Measurements from ENCODE around the gene CFAP20DC. TPM values are rescaled to one million over a fixed set of nuclear protein-coding genes. Genes with fewer than 3 reads are reported as not detected.
"Not testable (repeated sequence)": the region's sequence is repeated elsewhere in the genome, so short reads cannot be mapped to it uniquely, and the experiment has no call there.

Gene CFAP20DC
- total RNA-seq, 2 experiments from 2014 or later = 1.5 to 1.6 TPM

- Mint-ChIP-seq H3K36me3 (ENCODE audit: low read depth) (no peaks in the 10 kb centered on the region), H3K4me3 (no peak overlapping the region), H3K4me1 (ENCODE audit: low read depth) (no peaks in the 10 kb centered on the region), H3K27ac (no peak overlapping the region), H3K9me3 (ENCODE audit: insufficient read depth) (no peaks in the 10 kb centered on the region), H3K27me3 (ENCODE audit: low read depth) (no peaks in the 10 kb centered on the region)
- POLR2A ChIA-PET = no interaction called here
- CTCF ChIA-PET = no interaction called here
- ATAC-seq = no peak
- DNase-seq = no peak
Observed at GRCh38 chr3:58824285-58824684, 225.5 kb downstream of the CFAP20DC start.

GRCh38 chr3:58806551-58807244, 243.1 kb downstream of the CFAP20DC start:
- DNase-seq; H3K4me3 Mint-ChIP-seq; H3K27ac Mint-ChIP-seq; H3K4me1 Mint-ChIP-seq (ENCODE audit: low read depth); H3K27me3 Mint-ChIP-seq (ENCODE audit: low read depth); H3K36me3 Mint-ChIP-seq (ENCODE audit: low read depth); H3K9me3 Mint-ChIP-seq (ENCODE audit: insufficient read depth); POLR2A ChIA-PET; CTCF ChIA-PET; ATAC-seq: not testable (repeated sequence)

- DNase-seq = no peak
- H3K4me1 Mint-ChIP-seq (ENCODE audit: low read depth) = no peaks in the 10 kb centered on the region
- H3K4me3 Mint-ChIP-seq = no peak overlapping the region
- ChIA-PET POLR2A (no interaction called here), CTCF (no interaction called here)
- no peaks in the 10 kb centered on the region for H3K9me3 Mint-ChIP-seq (ENCODE audit: insufficient read depth)
- H3K27me3 Mint-ChIP-seq (ENCODE audit: low read depth) = no peaks in the 10 kb centered on the region
- ATAC-seq = no peak
- H3K36me3 Mint-ChIP-seq (ENCODE audit: low read depth) = no peaks in the 10 kb centered on the region
- H3K27ac Mint-ChIP-seq = no peak overlapping the region
Observed at GRCh38 chr3:58804914-58805313, 244.9 kb downstream of the CFAP20DC start.

- ATAC-seq (no peak), DNase-seq (no peak)
- CTCF ChIA-PET = no interaction called here
- Mint-ChIP-seq H3K27ac (no peak overlapping the region), H3K9me3 (ENCODE audit: insufficient read depth) (no peaks in the 10 kb centered on the region), H3K36me3 (ENCODE audit: low read depth) (no peaks in the 10 kb centered on the region), H3K4me3 (no peak overlapping the region), H3K27me3 (ENCODE audit: low read depth) (no peaks in the 10 kb centered on the region), H3K4me1 (ENCODE audit: low read depth) (no peaks in the 10 kb centered on the region)
- POLR2A ChIA-PET = no interaction called here
Observed at GRCh38 chr3:58801541-58801940, 248.3 kb downstream of the CFAP20DC start.

GRCh38 chr3:58800940-58801339, 248.9 kb downstream of the CFAP20DC start:
- POLR2A ChIA-PET = no interaction called here
- CTCF ChIA-PET = no interaction called here
- Mint-ChIP-seq H3K36me3 (ENCODE audit: low read depth) (no peaks in the 10 kb centered on the region), H3K9me3 (ENCODE audit: insufficient read depth) (no peaks in the 10 kb centered on the region), H3K27me3 (ENCODE audit: low read depth) (no peaks in the 10 kb centered on the region), H3K4me1 (ENCODE audit: low read depth) (no peaks in the 10 kb centered on the region), H3K4me3 (no peak overlapping the region), H3K27ac (no peak overlapping the region)
- ATAC-seq = no peak
- DNase-seq = no peak

- no peaks in the 10 kb centered on the region for H3K4me1 Mint-ChIP-seq (ENCODE audit: low read depth)
Observed at GRCh38 chr3:58800032-58800431, 249.8 kb downstream of the CFAP20DC start.

GRCh38 chr3:58799271-58799670, 250.6 kb downstream of the CFAP20DC start:
- Mint-ChIP-seq H3K27me3 (ENCODE audit: low read depth) (no peaks in the 10 kb centered on the region), H3K27ac (no peak overlapping the region), H3K4me3 (no peak overlapping the region), H3K36me3 (ENCODE audit: low read depth) (no peaks in the 10 kb centered on the region), H3K9me3 (ENCODE audit: insufficient read depth) (no peaks in the 10 kb centered on the region), H3K4me1 (ENCODE audit: low read depth) (no peaks in the 10 kb centered on the region)
- DNase-seq = no peak
- ChIA-PET POLR2A (no interaction called here), CTCF (no interaction called here)
- no peak for ATAC-seq

More at GRCh38 chr3:58800032-58800431, 249.8 kb downstream of the CFAP20DC start:
- ATAC-seq (no peak), DNase-seq (no peak)
- H3K36me3 Mint-ChIP-seq (ENCODE audit: low read depth) = no peaks in the 10 kb centered on the region
- no peak overlapping the region for H3K4me3 Mint-ChIP-seq
- H3K27me3 Mint-ChIP-seq (ENCODE audit: low read depth) = no peaks in the 10 kb centered on the region
- ChIA-PET POLR2A (no interaction called here), CTCF (no interaction called here)
- no peak overlapping the region for H3K27ac Mint-ChIP-seq
- no peaks in the 10 kb centered on the region for H3K9me3 Mint-ChIP-seq (ENCODE audit: insufficient read depth)

GRCh38 chr3:58798312-58798711, 251.5 kb downstream of the CFAP20DC start:
- Mint-ChIP-seq H3K27me3 (ENCODE audit: low read depth) (no peaks in the 10 kb centered on the region), H3K4me1 (ENCODE audit: low read depth) (no peaks in the 10 kb centered on the region), H3K9me3 (ENCODE audit: insufficient read depth) (no peaks in the 10 kb centered on the region), H3K36me3 (ENCODE audit: low read depth) (no peaks in the 10 kb centered on the region), H3K4me3 (no peak overlapping the region), H3K27ac (no peak overlapping the region)
- DNase-seq = no peak
- ChIA-PET CTCF (no interaction called here), POLR2A (no interaction called here)
- ATAC-seq = no peak

- POLR2A ChIA-PET = no interaction called here
- no peaks in the 10 kb centered on the region for H3K4me1 Mint-ChIP-seq (ENCODE audit: low read depth)
Observed at GRCh38 chr3:58794750-58795149, 255.1 kb downstream of the CFAP20DC start.

GRCh38 chr3:58793938-58794337, 255.9 kb downstream of the CFAP20DC start:
- ChIA-PET POLR2A (no interaction called here), CTCF (no interaction called here)
- H3K27ac Mint-ChIP-seq = no peak overlapping the region
- no peaks in the 10 kb centered on the region for H3K4me1 Mint-ChIP-seq (ENCODE audit: low read depth)
- H3K36me3 Mint-ChIP-seq (ENCODE audit: low read depth) = no peaks in the 10 kb centered on the region
- no peak for ATAC-seq
- H3K27me3 Mint-ChIP-seq (ENCODE audit: low read depth) = no peaks in the 10 kb centered on the region
- no peak overlapping the region for H3K4me3 Mint-ChIP-seq
- no peaks in the 10 kb centered on the region for H3K9me3 Mint-ChIP-seq (ENCODE audit: insufficient read depth)
- no peak for DNase-seq

More at GRCh38 chr3:58794750-58795149, 255.1 kb downstream of the CFAP20DC start:
- CTCF ChIA-PET = no interaction called here
- Mint-ChIP-seq H3K36me3 (ENCODE audit: low read depth) (no peaks in the 10 kb centered on the region), H3K27me3 (ENCODE audit: low read depth) (no peaks in the 10 kb centered on the region), H3K27ac (no peak overlapping the region), H3K9me3 (ENCODE audit: insufficient read depth) (no peaks in the 10 kb centered on the region), H3K4me3 (no peak overlapping the region)
- DNase-seq = no peak
- ATAC-seq = no peak

GRCh38 chr3:58792921-58793451, 256.8 kb downstream of the CFAP20DC start:
- Mint-ChIP-seq H3K36me3 (ENCODE audit: low read depth) (no peaks in the 10 kb centered on the region), H3K4me3 (no peak overlapping the region), H3K9me3 (ENCODE audit: insufficient read depth) (no peaks in the 10 kb centered on the region), H3K27me3 (ENCODE audit: low read depth) (no peaks in the 10 kb centered on the region), H3K4me1 (ENCODE audit: low read depth) (no peaks in the 10 kb centered on the region), H3K27ac (no peak overlapping the region)
- ATAC-seq (no peak), DNase-seq (no peak)
- ChIA-PET POLR2A (no interaction called here), CTCF (no interaction called here)

GRCh38 chr3:58789385-58789784, 260.4 kb downstream of the CFAP20DC start:
- Mint-ChIP-seq H3K9me3 (ENCODE audit: insufficient read depth) (no peaks in the 10 kb centered on the region), H3K36me3 (ENCODE audit: low read depth) (no peaks in the 10 kb centered on the region), H3K4me3 (no peak overlapping the region), H3K27ac (no peak overlapping the region), H3K4me1 (ENCODE audit: low read depth) (no peaks in the 10 kb centered on the region), H3K27me3 (ENCODE audit: low read depth) (peaks cover 2% of the 10 kb centered on the region)
- POLR2A ChIA-PET = no interaction called here
- DNase-seq (no peak), ATAC-seq (no peak)
- CTCF ChIA-PET = no interaction called here

- Mint-ChIP-seq H3K9me3 (ENCODE audit: insufficient read depth) (peaks cover 3% of the 10 kb centered on the region), H3K27me3 (ENCODE audit: low read depth) (peaks cover 2% of the 10 kb centered on the region), H3K4me1 (ENCODE audit: low read depth) (no peaks in the 10 kb centered on the region), H3K36me3 (ENCODE audit: low read depth) (no peaks in the 10 kb centered on the region), H3K4me3 (no peak overlapping the region), H3K27ac (no peak overlapping the region)
- DNase-seq (no peak), ATAC-seq (no peak)
- ChIA-PET POLR2A (no interaction called here), CTCF (no interaction called here)
Observed at GRCh38 chr3:58784888-58785287, 264.9 kb downstream of the CFAP20DC start.

Measured in activated CD8-positive, alpha-beta T cell treated with anti-CD3 and anti-CD28 coated beads, Interleukin-2, amount 10 ng/mL, durations not matched to agents 7 days and 5 days (primary cell).